GM20431 (cell line): ENCODE results near the gene NCK2.

Source experiments
- in situ Hi-C: fragments of 300-500 bp; cut with MseI, MboI; formaldehyde crosslinking; loops from one replicate; pipeline ENCODE4 v1.15.0; 2020; ENCODE audit warnings: low sequenced_read_pairs; ENCODE audit not compliant: unreplicated experiment

Gene NCK2

GRCh38 chr2:105772362-105772761 is 27.6 kb downstream of the NCK2 start:
- in situ Hi-C loops: no loop called here

GRCh38 chr2:105773568-105773967 is 28.9 kb downstream of the NCK2 start:
- in situ Hi-C loops: no loop called here

GRCh38 chr2:105774781-105775337 is 30.1 kb downstream of the NCK2 start:
- in situ Hi-C loops: no loop called here

- in situ Hi-C loops: no loop called here
These were observed 31.3 kb downstream of the NCK2 start for GRCh38 chr2:105775809-105776559.

- in situ Hi-C loops: no loop called here
These were observed 31.8 kb downstream of the NCK2 start for GRCh38 chr2:105776560-105776928.

- in situ Hi-C loops: no loop called here
These were observed 32.3 kb downstream of the NCK2 start for GRCh38 chr2:105777031-105777482.

GRCh38 chr2:105777506-105778055 is 32.9 kb downstream of the NCK2 start:
- in situ Hi-C loops: no loop called here

- in situ Hi-C loops: no loop called here
These were observed 33.4 kb downstream of the NCK2 start for GRCh38 chr2:105778080-105778607.

GRCh38 chr2:105779394-105779793 is 34.7 kb downstream of the NCK2 start:
- in situ Hi-C loops: no loop called here

GRCh38 chr2:105780606-105781005 is 35.9 kb downstream of the NCK2 start:
- in situ Hi-C loops: no loop called here

GRCh38 chr2:105781274-105781978 is 36.7 kb downstream of the NCK2 start:
- in situ Hi-C loops: no loop called here

- in situ Hi-C loops: no loop called here
These were observed 37.4 kb downstream of the NCK2 start for GRCh38 chr2:105782123-105782522.

GRCh38 chr2:105782646-105783045 is 37.9 kb downstream of the NCK2 start:
- in situ Hi-C loops: no loop called here

- in situ Hi-C loops: no loop called here
These were observed 38.5 kb downstream of the NCK2 start for GRCh38 chr2:105783151-105783738.

GRCh38 chr2:105783972-105784371 is 39.3 kb downstream of the NCK2 start:
- in situ Hi-C loops: no loop called here

- in situ Hi-C loops: no loop called here
These were observed 39.9 kb downstream of the NCK2 start for GRCh38 chr2:105784589-105784988.

GRCh38 chr2:105785095-105785847 is 40.6 kb downstream of the NCK2 start:
- in situ Hi-C loops: no loop called here

- in situ Hi-C loops: no loop called here
These were observed 41.8 kb downstream of the NCK2 start for GRCh38 chr2:105786231-105787230.
